ENCODE measurements around the gene RAB11FIP3.
A peak's percentile ranks its signal among the peaks of the same experiment; 100 is the strongest.

The RAB11FIP3 gene

DNA sequence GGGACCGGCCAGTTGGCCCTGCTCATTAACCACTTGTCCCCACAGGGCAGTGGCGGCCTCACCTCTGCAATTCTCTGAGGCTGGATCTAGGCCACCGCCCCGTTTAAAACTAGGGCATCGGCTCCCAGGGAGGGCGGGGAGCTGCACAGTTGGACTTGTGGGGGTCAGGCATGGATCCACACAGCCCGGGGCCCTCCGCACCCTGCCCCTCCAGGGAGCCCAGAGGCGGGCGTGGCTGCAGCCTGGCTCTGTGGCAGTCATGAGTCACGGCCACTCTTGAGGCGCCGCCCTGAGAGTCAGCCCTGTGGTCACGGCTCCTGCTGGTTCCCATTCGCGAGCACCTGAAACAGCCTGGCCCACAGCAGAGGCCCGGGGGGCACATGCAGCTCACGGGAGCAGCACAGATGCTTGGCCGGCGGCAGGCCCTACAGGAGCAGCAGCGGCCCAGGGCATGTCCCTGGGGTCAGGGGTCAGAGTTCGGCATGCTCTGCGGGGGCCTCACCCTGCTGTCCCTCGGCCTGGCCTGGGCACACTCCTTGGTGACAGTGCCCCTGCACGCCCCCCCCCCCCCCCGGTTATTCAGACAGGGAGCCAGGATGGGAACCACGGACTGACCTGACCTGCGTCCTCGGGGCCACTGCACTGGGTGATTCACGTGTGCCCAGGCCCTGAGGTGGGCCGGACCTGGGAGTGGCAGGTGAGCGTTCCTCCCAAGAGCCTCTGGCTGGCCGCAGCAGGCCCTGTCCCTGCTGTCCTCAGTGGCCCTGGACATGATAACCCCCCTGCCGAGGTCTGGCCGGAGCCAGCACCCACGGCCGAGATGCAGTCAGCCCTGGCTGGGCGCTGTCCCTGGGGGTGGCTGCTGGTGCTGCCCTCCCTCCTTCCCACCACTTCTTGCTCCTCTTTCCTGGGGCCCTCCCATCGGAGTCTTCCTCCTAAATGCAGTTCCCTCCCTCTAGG is 110.3 kb downstream of the RAB11FIP3 start:
- no peak for DNase-seq

DNA sequence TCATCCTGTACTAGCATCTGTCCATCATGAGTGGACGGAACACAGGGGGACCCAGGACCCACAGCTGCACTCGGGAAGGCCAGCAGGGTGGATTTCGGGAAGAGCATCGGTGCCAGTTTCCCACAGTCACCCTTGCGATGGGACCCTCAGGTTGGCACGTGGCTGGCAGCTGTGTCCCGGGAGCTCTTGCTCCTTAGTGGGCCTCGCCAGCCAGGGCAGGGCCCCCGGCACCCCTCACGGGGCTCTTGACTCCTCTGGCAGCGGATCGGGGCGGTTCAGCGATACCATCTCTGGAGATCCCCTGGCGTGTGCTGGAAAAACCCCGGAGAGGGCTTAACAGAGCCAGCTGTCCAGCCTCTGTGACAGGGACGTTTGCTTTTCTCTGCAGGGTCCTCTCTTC is 111.3 kb downstream of the RAB11FIP3 start:
- DNase-seq: no peak

- DNase-seq: no peak
These were observed 112.2 kb downstream of the RAB11FIP3 start for GRCh38 chr16:537415-538335.

DNA sequence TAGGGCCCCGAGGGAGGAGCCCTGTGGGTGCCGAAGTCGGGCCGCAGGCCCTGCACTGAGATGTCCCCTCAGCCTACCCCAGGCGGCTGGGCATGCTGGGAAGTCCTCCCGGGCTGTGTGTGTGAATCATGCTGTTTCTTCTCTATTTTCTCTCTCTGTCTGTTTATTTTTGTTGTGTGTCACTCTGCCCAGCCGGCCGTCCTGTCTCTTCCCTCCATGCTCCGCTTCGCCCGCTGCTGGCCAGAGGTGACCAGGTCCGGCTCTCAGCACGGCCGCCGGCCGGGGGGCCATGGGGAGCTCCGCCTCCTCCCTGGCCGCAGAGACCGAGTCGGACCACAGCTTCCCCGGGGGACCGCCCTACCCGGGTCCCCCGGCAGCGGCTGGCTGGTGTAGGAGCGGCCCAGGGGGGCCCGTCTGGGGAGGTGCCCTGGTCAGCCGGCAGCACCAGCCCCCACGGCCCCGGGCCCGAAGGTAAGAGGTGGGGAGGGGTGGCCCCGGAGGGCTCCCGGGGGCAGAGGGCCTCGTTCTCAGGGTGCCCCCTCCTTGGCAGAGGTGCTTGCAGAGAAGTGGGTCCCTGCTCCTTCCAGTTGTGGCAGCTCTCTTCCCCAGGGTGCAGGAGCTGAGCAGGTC is 114.6 kb downstream of the RAB11FIP3 start:
- DNase-seq: no peak

DNA sequence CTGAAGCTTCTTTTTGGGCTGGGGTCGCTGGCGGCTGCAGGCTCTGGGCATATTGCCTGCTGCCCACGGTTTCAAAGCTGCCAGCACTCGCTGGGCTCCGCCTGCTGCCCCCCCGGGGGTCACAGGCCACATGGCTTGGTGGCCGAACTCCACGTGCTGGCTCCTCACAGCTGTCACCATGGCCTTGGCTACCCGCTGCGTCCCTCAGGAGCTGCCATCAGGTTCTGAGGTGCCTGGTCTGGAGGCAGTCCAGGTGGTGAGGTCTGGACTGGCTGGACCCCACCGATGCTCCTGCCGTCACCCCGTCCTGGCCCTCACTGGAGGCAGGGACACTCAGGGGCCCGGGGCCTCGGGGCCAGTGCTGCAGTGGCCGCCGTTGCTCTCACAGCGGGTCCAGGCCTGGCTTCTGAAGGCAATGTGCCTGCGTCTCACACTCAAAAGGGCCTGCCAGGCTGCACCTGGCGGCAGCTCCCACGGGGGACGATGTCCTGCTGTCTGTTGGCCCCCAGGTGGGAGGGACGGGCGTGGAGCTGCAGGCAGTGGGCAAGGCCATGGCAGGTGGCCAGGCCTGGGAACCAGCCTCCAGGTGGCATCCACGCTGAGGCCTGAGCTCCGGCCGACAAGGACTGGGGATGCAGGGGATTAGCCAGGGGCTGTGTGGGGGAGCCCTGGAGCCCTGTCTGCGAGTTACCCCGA is 115.3 kb downstream of the RAB11FIP3 start:
- DNase-seq: no peak

- no peak for DNase-seq
These were observed 118.1 kb downstream of the RAB11FIP3 start for GRCh38 chr16:543301-544164.

DNA sequence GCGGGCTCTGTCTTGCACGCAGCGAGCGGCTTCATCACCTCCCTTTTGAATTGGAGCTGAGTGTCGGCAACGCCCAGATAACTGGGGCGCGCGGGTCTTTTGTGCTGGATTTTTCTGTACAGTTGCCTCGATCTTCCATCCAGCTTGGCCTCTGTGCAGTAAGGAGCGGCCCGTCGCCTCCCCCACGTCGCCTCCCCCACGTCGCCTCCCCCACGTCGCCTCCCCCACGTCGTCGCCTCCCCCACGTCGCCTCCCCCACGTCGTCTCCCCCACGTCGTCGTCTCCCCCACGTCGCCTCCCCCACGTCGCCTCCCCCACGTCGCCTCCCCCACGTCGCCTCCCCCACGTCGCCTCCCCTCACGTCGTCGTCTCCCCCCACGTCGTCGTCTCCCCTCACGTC is 119.1 kb downstream of the RAB11FIP3 start:
- no peak for DNase-seq

GRCh38 chr16:546909-547770 is 121.7 kb downstream of the RAB11FIP3 start:
- peak; percentile 18 for DNase-seq

GRCh38 chr16:548586-548985 is 123.1 kb downstream of the RAB11FIP3 start:
- no peak for DNase-seq

DNA sequence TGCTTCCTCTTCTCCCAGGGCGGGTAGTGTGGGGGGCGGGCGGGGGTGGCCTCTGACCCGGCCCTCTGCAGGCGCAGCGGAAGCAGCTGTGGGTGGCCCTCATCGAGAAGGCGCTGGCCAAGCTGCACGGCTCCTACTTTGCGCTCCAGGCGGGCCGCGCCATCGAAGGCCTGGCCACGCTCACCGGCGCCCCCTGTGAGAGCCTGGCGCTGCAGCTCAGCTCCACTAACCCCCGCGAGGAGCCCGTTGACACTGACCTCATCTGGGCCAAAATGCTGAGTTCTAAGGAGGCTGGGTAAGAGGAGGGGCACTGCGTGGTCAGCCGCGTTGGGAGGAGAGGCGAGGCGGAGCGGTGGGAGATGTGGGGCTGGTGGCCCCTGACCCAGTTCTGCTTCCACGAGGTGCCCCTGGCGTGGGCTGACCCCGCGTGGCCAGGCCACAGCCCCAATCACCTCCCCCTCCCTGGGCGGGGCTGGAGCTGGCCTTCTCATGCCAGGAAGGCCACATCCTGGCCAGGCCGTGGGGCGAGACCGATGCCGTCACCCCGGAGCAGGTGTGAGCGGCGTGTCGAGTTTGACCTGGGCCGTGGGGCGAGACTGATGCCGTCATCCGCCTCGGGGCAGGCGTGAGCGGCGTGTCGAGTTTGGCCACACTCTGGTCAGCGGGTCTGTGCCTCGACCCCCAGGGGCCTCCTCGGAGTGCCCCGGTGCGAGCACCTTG is 124.3 kb downstream of the RAB11FIP3 start:
- DNase-seq: no peak

DNA sequence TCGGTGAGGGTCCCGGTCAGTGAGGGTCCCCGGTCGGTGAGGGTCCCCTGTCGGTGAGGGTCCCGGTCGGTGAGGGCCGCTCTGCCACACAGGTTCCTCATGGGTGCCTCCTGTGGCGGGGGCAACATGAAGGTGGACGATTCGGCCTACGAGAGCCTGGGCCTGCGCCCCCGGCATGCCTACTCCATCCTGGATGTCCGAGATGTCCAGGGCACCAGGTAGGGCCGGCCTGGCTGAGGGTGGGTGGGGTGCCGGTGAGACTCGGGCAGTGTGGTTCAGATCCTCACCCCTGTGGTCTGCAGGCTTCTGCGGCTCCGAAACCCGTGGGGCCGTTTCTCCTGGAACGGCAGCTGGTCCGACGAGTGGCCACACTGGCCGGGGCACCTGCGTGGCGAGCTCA is 125.8 kb downstream of the RAB11FIP3 start:
- DNase-seq: no peak

DNA sequence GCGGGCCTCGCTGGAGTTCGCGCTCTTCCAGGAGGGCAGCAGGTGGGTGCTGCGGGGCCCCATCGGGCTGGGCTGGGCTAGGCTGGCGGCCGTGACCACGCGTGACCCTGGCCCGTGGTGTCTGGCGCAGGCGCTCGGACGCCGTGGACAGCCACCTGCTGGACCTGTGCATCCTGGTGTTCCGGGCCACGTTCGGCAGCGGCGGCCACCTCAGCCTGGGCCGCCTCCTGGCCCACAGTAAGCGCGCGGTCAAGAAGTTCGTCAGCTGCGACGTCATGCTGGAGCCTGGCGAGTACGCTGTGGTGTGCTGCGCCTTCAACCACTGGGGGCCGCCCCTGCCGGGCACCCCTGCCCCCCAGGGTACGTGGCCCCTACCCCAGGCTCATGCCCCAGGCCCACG is 126.7 kb downstream of the RAB11FIP3 start:
- DNase-seq: no peak

GRCh38 chr16:553601-554296 is 128.3 kb downstream of the RAB11FIP3 start:
- no peak for DNase-seq

DNA sequence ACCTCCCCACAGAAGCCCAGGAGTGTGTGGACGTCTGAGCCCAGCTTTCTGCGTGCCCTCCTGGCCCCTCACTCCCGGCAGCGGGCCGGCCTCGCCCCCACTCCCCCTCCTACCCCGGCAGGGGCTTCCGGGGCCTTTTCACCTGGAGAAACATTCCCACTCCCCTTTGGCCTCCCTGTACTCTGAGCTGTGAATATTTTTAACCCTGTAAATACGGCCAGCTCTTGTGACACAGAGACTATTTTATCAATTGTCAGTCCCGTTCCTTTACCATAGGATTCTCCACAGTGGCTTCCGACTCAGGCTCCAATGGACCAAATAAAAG is 128.8 kb downstream of the RAB11FIP3 start:
- no peak for DNase-seq

DNA sequence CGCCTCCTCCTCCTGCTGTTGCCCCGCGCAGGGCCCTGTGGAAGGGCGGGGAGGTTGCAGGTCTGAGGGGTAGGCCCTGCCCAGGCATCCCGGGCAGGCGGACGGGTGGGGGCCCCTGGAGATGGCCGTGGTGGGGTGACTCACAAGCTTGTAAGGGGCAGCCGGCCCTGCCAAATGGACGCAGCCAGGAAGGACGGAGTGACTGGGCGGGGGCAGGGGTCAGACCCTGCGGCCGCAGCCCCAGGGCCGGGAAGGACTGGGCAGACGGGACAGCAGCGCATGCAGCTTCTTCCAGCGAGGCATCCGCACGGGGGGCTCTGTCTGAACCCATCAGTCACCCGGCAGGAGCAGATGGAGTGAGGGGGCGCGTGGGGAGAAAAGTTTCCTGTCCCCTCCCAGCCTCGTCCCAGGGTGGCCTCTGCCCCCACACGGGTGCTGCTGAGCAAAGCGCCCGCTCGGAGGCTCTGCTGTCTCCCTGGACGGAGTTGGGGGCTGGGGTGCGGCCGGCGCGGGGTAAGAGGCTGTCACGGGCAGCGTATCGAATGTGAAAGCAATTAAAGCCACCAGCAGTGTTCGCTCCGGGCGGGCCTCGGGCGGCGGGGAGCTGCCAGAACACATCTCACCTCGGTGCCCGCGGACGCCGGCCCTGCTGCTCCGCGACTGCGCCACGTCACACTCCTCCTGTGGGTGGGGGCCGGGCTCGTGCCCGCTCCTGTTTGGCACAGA is 129.4 kb downstream of the RAB11FIP3 start:
- DNase-seq: no peak

GRCh38 chr16:555528-556473 is 130.4 kb downstream of the RAB11FIP3 start:
- no peak for DNase-seq

GRCh38 chr16:556474-557173 is 131.2 kb downstream of the RAB11FIP3 start:
- no peak for DNase-seq
